Activated CD8-positive, alpha-beta memory T cell treated with anti-CD3 and anti-CD28 coated beads for 1 hour (primary cell): Measurements from ENCODE around the gene HLA-B.
"Not testable (repeated sequence)": the region's sequence is repeated elsewhere in the genome, so short reads cannot be mapped to it uniquely, and the experiment has no call there.

ENCODE experiments used
- DNase-seq, 2 donors: peaks; one replicate each; pipeline ENCODE4 v3.0.0-alpha.2; 2020; ENCODE audit warnings: low read depth in 1 of 2; ENCODE audit errors: extremely low read depth in 1 of 2

HLA-B gene

DNA sequence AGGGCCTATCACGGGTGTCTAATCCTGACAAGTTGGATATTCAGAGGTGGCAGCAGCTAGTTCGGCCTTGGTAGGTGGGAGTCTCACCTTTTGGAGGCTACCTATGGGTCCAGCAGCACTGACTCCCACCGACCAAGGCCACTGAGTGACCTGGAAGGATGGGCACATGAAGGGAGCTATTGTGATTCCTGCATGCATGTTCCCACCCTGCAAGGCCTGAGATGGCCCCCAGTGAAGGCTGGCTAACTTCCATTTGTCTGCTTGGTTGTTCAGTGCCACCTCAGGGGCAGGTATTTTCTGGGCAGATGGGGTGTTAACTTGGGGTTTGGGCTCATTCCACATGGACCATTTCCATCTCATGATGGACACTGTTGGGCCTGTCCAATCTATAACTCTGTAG is 28.1 kb upstream of the HLA-B start:
- DNase-seq = no peak

DNA sequence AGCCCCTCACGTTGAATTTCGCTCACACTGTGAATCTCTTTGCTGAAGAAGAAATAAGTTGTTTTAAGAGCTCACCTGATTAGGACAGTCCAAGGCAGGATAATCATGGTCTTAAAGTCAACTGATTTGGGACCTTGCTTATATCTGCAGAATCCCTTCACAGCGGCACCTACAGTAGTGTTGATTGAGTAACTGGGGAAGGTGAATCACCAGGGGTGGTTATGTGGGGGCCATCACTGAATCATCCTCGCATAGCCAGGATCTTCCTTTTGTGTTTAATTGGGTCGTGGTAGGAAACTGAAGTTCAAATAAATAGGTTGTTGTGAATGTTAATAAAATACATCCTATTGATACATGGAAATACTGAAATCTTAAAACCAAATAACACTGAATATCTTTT is 26.2 kb upstream of the HLA-B start:
- no peak for DNase-seq

DNA sequence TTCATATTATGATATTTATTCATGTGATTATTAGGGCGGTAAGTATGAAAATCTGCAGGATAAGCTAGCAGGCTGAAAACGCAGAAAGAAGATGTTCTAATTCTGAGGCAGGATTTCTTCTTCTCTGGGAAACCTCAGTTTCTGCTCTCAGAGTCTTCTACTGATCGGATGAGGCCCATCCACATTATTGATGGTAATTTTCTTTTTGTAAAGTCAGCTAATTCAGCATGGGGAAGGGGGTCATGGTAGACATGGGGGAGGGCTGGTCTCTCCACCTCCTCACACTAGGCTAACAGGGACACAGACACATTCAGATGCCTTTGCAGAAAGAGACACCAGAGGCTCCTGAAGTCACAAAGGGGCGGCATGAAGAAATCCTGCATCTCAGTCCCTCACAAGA is 24.7 kb upstream of the HLA-B start:
- DNase-seq = no peak

DNA sequence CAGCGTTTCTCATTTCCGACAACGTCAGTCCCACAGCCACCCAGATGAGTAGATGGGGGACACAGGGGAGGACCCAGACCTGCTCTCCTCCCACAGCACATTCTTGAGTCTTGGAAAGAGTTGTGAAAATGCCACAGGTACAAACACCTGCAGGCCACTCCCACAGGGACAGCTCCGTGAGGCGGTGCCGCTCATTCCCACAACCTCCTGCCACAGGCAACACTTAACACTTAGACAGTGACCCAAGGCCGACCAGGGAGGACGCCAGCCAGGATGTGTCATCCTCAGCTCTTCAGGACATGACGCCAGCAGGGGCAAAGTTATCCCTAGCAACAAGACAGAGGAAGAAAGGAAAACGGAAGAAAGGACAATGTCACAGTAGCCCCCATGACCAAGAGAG is 22.9 kb upstream of the HLA-B start:
- no peak for DNase-seq

DNA sequence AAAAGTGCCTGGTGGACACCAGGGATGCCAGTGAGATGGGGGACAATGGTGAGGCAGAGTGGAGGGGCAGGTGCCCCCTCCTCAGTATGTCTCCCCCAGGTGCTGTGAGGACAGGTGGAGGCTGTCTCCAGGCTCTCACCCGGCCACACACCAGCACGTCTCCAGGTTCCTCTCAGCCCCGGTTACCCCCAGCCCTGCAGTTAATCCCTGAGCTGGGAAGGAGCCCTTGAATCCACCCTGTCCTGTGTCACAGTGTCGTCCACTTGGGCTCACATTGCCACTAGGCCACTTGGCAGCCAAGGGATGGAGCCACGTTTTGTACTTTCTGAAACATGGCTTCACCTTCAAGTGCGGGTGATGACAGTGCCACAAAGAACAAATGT is 21.7 kb upstream of the HLA-B start:
- no peak for DNase-seq

DNA sequence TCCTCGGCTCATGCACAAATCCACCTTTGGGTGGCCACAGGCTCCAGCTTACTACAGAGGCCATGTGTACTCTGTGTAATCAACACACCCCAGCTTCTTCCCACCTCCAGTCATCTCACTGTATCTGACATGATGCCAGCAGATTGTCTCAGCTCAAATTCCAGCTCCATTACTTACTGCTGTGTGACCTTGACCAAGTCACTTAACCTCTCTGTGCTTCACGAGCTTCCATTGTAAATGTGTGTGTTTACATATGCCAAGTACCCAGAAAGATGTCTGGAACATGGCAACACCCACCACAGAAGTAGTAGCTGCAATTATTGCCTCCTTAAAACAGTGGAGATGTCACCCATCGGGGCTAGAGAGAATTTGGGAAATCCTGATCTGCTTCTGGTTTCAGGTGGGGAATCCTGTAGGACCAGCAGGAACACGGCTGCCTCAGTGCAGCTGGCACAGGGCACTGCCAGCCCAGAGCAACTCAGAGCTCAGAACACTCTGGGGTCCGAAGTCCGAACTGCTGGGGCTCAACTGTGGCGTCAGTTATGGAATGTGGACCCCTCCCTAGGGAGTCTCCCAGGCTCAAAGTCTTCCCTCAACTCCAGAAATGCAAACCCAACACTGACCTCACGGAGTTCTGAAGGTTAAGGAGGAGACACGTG is 21.2 kb upstream of the HLA-B start:
- DNase-seq = no peak

DNA sequence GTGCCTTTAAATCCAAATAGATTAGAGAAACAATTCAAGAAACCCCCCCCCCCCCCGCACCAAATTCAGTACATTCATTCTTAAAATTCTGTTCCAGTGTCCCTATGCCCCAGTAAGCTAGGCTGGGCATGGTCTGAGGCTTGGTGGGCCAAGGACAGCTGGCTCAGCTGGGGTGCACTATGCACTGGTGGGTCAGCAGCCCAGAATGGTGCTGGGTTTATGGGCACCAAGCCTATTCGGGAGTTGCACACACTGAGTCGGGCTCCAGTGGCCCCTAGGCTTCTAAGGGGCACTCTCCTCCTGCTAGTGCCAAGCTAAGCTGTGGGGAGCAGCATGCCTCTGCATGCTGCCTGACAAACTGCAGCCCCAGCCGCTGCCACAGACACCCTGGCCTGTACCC is 20.1 kb upstream of the HLA-B start:
- no peak for DNase-seq

DNA sequence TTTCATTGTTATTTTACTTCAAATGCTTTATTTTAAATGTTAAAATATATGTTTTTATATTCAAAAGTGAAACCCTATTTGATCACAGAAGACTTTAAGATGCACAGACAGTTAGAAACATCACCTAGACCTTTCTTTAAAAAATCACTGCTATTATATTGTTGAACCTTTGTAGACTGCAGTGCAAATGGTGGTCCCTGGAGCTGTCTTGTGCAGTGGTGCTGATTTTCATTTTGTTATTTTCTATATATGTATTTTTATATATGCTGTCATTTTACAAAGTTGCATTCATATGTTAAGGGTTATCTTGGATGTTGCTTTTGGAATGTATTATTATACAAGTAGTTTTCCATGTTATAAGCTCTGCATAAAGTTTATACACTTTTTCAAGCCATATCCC is 18.7 kb upstream of the HLA-B start:
- no peak for DNase-seq

DNA sequence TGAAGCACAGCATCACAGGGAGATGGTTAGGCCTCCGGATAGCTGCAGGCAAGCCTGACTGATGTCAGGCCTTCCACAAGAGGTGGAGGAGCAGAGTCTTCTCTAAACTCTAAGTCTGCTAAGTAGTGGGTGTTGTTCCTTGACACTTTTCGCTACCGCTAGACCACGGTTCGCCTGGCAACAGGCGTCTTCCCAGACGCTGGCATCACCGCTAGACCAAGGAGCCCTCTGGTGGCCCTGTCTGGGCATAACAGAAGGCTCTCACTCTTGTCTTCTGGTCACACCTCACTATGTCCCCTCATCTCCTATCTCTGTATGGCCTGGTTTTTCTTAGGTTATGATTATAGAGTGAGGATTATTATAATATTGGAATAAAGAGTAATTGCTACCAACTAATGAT is 17.1 kb upstream of the HLA-B start:
- DNase-seq = not testable (repeated sequence)

DNA sequence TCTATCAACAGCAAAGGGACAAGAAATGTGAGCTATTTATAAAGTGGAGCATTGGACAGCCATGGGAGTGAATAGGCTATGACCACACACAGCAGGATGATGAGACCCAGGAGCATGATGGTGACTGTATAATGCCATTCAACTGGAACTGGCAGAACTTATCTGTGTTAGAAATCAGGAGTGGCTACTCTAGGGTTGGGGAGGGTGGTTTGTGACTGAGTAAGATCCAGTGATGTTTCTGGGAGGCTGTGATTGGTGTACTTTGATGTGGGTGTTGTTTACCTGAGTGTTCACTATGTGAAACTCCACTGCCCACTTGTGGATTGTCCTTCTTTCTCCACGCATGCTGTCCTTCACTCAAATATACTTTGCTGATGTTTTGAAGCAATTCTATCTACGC is 11.5 kb upstream of the HLA-B start:
- DNase-seq = no peak

DNA sequence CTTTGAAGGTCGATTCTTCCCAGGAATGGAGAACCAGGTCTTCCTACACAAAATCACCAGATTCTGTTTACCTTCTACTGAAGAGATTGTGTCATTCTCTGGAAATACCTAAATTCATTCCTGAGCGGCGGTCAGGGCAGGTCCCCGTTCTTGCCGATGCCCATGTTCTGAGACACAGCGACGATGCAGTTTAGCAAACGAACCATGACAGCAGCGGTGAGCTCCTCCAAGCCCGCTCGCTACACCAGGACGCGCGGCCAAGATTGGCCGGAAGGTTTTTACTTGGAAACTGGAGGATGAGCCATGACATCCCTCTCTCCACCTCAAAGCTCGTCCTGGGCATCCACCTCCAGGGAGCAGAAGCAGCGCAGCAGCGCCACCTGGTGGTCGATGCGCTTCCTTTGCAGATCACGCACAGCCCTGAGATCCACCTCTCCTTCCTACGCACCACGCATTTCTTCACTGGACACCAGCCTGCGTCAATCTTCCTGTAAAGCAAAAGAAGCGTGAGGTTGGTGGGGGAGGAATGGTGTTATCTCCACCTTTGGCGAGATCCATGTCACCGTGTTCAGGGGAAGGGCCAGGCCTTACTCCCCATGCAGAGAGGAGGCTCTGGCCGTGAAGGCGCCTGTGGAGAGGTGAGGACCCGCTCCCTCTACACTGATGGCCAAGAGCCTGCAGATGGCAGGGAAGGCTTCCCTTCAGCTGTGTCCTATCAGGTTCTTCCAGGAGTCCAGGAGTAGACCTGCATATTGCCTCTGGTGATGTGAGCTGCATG is 9.9 kb upstream of the HLA-B start:
- peak; percentile 57 to 85 for DNase-seq

DNA sequence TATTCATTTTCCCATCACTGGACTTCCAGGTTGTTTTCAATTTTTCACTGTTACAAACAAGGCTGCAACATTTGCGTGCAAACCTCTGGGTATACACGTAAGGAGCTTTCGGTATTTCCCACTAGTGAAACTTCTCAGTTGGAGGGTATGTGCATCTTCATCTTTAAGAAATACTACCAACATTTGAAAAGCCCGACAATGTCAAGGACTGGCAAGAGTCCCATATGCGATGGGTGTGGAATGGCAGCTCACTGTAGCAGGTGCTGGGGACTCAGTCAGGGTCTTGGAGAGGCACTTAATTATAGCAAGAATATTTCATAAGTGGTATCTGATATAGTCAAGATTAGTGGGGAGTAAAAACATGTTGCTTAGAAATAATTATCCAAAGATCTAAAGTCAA is 8.9 kb upstream of the HLA-B start:
- no peak for DNase-seq

DNA sequence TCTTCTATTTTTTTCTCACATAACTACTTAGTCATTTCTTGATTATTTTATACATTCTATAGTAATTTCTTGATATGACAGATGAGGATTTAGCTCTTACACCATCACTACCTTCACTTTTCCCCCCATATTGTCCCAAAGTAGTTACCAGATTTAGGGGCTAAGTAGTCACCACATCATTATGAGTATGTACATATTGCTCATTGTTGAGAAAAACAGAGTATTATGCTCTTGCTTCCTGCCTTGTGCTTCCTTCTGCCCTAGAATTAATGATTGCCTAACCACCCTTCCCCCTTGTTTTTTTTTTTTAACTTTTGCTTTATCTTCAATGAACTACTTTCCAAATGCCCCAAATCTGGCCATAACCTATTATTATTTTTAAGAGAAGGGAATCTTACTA is 6.8 kb upstream of the HLA-B start:
- no peak for DNase-seq

DNA sequence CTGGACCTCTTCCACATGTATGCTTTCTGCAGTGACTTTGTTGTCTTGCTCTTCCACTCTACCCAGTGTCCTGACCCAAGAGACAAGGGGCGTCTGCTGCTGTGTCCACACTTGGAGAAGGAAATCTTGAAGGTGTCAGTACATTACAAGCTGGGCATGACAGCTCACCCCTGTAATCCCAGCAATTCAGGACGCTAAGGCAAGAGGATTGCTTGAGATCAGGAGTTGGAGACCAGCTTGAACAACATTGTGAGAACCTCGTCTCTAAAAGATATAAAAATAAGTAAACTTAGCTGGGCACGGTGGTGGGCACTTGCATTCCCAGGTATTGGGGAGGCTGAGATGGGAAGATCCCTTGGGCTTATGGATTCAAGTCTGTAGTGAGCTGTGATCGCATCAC is 5.8 kb upstream of the HLA-B start:
- DNase-seq = no peak

DNA sequence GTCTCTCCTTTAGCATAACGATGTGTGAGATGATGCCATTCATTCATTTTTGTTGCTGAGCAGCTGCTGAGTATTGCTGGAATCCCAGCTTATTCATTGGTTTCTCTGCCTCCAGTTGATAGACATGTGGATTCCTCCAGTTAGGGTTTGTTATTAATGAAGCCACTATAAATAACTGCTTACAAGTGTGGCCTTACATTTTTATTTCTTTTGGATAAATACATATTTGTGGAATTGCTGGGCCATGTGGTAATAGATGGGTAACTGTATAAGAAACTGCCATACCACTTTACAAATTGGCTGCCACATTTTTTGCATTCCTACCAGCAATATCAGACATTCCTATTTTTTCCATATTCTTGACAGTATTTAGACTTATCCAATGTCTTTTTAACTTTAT is 2.6 kb upstream of the HLA-B start:
- DNase-seq = no peak

DNA sequence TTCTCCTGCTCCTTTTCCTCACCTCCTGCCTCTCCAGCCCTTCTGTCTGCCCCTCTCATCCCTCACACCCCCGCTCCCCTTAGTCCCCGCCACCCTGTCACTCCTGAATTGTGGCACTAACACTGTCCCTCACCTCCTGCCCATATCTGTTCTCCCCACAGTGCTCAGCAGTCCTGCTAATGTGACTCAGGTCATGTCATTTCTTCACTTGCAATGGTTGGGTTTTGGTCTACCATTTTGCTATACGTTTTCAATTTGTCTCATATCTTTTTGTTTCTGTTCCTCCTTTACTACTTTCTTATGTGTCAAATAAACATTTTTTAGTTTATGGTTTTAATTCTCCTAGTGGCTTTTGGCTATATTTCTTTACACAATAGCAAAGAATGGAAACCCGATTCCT is 1.3 kb upstream of the HLA-B start:
- no peak for DNase-seq

DNA sequence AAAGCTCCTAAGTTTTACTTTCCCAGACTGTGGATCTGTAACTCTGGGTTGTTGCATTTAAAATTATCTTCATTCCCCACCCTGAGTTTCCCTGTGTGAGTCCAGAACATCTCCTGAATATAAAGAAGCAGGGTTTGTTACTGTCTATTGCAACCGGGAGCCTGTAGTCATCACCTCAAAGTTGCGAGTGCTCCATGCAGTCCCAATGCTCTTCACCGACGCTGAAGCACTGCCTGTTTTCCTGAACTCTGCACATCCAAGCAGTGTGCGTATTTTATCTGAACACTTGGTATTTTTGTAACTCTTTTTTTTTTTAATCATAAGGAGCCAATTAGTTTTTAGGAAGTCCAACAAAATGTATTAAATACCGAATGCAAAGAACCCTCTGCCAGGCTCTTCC is 907 bp upstream of the HLA-B start:
- no peak for DNase-seq

DNA sequence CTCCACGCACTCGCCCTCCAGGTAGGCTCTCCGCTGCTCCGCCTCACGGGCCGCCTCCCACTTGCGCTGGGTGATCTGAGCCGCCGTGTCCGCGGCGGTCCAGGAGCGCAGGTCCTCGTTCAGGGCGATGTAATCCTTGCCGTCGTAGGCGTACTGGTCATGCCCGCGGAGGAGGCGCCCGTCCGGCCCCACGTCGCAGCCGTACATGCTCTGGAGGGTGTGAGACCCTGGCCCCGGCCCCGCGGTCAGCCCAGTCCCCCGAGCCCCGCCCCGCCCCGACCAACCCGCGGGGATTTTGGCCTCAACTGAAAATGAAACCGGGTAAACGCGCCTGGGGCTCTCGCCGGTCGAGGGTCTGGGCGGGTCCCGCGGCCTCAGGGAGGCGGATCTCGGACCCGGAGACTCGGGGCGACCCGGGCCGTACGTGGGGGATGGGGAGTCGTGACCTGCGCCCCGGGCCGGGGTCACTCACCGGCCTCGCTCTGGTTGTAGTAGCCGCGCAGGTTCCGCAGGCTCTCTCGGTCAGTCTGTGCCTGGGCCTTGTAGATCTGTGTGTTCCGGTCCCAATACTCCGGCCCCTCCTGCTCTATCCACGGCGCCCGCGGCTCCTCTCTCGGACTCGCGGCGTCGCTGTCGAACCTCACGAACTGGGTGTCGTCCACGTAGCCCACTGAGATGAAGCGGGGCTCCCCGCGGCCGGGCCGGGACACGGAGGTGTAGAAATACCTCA is 598 bp downstream of the HLA-B start:
- no peak for DNase-seq

DNA sequence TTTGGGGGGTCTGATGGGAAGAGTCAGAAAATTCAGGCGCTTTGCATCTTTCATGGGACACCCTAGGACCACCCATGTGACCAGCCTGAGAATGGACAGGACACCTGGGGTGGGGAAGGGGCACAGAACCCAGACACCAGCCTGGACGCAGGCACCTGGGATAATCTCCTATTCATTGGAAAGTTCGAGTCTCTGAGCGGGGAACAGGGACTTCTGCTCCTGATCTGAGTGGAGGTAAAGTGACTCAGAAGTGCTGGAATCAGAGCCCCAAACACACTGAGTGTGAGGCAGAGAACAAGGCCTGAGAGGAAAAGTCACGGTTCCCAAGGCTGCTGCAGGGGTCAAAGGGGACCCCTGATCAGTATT is 1.4 kb downstream of the HLA-B start:
- no peak for DNase-seq

DNA sequence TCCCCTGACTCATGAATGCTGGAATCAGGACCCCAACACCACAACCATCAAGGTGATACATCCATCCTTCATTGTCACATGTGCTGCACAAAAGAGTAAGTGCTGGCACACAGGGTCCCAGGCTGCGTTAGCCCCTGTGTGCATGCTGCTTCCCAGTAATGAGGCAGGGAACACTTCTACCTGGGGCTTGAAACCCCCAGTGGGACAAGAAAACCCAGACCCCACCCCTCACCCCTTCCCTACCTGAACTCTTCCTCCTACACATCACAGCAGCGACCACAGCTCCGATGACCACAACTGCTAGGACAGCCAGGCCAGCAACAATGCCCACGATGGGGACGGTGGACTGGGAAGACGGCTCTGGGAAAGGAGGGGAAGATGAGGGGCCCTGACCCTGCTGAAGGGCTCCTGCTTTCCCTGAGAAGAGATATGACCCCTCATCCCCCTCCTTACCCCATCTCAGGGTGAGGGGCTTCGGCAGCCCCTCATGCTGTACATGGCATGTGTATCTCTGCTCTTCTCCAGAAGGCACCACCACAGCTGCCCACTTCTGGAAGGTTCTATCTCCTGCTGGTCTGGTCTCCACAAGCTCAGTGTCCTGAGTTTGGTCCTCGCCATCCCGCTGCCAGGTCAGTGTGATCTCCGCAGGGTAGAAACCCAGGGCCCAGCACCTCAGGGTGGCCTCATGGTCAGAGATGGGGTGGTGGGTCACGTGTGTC is 2.0 kb downstream of the HLA-B start:
- DNase-seq = no peak

DNA sequence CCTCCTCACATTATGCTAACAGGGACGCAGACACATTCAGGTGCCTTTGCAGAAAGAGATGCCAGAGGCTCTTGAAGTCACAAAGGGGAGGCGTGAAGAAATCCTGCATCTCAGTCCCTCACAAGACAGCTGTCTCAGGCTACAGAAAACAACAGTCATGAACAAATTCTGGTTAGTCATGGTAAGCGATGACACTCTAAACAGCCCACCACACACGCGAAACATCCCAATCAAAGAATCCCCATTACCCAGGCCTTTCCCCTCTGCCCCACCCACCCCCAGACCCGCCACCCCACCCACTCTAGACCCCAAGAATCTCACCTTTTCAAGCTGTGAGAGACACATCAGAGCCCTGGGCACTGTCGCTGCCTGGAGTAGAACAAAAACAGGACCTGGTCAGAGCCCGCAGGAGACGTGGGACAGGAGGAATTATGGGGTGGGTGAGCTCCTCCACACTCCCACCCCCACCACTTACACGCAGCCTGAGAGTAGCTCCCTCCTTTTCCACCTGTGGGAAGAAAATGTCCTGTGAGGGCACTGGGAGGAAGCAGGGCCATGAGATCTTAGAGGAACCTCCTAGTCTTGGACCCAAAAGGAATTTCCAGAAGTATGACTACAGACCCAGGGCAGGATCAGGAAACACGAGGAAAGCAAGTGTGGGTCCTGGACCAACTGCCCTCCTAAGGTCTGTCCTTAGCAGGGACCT is 2.7 kb downstream of the HLA-B start:
- no peak for DNase-seq
